HFF-Myc (cell line): ENCODE measurements around the gene LAMA4.

Experiments used
- DNase-seq: peaks from one replicate; pipeline ENCODE4 v3.0.0-alpha.2; 2011; ENCODE audit warnings: low read depth; ENCODE audit errors: extremely low read depth
- H3K4me3 ChIP-seq: replicated peaks from 2 replicates; pipeline ENCODE4 v1.5.1; 2011; ENCODE audit warnings: low read depth, mild to moderate bottlenecking, control low read depth, low read length
- CTCF ChIP-seq: IDR thresholded peaks from 2 replicates; pipeline ENCODE4 v1.5.1; 2012; ENCODE audit warnings: mild to moderate bottlenecking, low read depth, low read length, control low read depth; ENCODE audit errors: missing control alignments

The LAMA4 gene

GRCh38 chr6:112274774-112275173, 20.4 kb upstream of the LAMA4 start:
- no peak overlapping the region for H3K4me3 ChIP-seq
- TF ChIP-seq CTCF = no peak
- DNase-seq = no peak

- TF ChIP-seq CTCF = no peak
- DNase-seq = no peak
- H3K4me3 ChIP-seq = no peak overlapping the region
Measured at GRCh38 chr6:112272799-112273198, 18.4 kb upstream of the LAMA4 start.

- TF ChIP-seq CTCF = no peak
- H3K4me3 ChIP-seq = no peak overlapping the region
- DNase-seq = no peak
Measured at GRCh38 chr6:112270756-112271155, 16.4 kb upstream of the LAMA4 start.

- H3K4me3 ChIP-seq = no peak overlapping the region
- DNase-seq = no peak
- TF ChIP-seq CTCF = no peak
Measured at GRCh38 chr6:112269979-112270566, 15.7 kb upstream of the LAMA4 start.

GRCh38 chr6:112269114-112269513, 14.7 kb upstream of the LAMA4 start:
- no peak for DNase-seq
- peak; percentile 38 for TF ChIP-seq CTCF
- H3K4me3 ChIP-seq = no peak overlapping the region

- DNase-seq = no peak
- no peak for TF ChIP-seq CTCF
- H3K4me3 ChIP-seq = no peak overlapping the region
Measured at GRCh38 chr6:112268654-112269053, 14.3 kb upstream of the LAMA4 start.

GRCh38 chr6:112268019-112268418, 13.7 kb upstream of the LAMA4 start:
- no peak overlapping the region for H3K4me3 ChIP-seq
- no peak for DNase-seq
- TF ChIP-seq CTCF = no peak
